Ascending aorta (tissue), 2 donors: ENCODE data around the gene LPAR1. TPM values are rescaled to one million over a fixed set of nuclear protein-coding genes. Genes with fewer than 3 reads are reported as not detected.

Experiments used
- DNase-seq, 2 donors: peaks; one replicate each; pipeline ENCODE4 v3.0.0-alpha.2; 2019; ENCODE audit warnings: low spot score in 2 of 2
- H3K27ac ChIP-seq, 2 donors: fragments of 200-600 bp; sonication (generic); one replicate each; pipeline ENCODE4 v1.5.1; 2016 to 2017; ENCODE audit warnings: mild to moderate bottlenecking in 1 of 2
- H3K27me3 ChIP-seq: fragments of 200-600 bp; sonication (generic); one replicate; pipeline ENCODE4 v1.5.1; 2017
- H3K36me3 ChIP-seq, 2 donors: fragments of 200-600 bp; sonication (generic); one replicate each; pipeline ENCODE4 v1.5.1; 2016
- H3K4me1 ChIP-seq, 2 donors: fragments of 200-600 bp; sonication (generic); one replicate each; pipeline ENCODE4 v1.5.1; 2016 to 2017; ENCODE audit warnings: mild to moderate bottlenecking in 1 of 2
- H3K4me3 ChIP-seq, 2 donors: fragments of 200-600 bp; sonication (generic); one replicate each; pipeline ENCODE4 v1.5.1; 2016 to 2017; ENCODE audit warnings: mild to moderate bottlenecking in 1 of 2
- H3K9me3 ChIP-seq, 2 donors: fragments of 200-600 bp; sonication (generic); one replicate each; pipeline ENCODE4 v1.5.1; 2016
- CTCF ChIP-seq, 3 experiments: fragments of 200-600 bp in 2 of 3; fragments of 450-650 bp in 1 of 3; sonication (generic) in 2 of 3; IDR thresholded peaks; one replicate each; pipeline ENCODE4 v1.5.1; 2016 to 2019; ENCODE audit warnings: antibody characterized with exemption in 3 of 3, mild to moderate bottlenecking in 1 of 3, moderate library complexity in 1 of 3
- intact Hi-C: fragments of 100-400 bp; cut with DNase I; formaldehyde crosslinking; loops from one replicate; pipeline ENCODE4 v1.15.1; 2023
- total RNA-seq: library from RNA; depleted of rRNA; stranded (reverse); fragments of >200 nt; gene quantifications from one replicate; pipeline ENCODE4 v1.1.0, GENCODE V29; 2016

Gene LPAR1
- total RNA-seq, 1 donor from 2014 or later, result 35.4 TPM

GRCh38 chr9:110977259-110977709 lies 61.0 kb downstream of the LPAR1 start:
- TF ChIP-seq CTCF (IDR thresholded peaks at IDR 0.05), result no peak
- H3K4me3 ChIP-seq, result no peak overlapping the region
- H3K4me1 ChIP-seq, result peaks cover 0 to 14% of the 10 kb centered on the region in 2 donors
- peak in 1 of 2 donors; percentile 63 for DNase-seq
- intact Hi-C loops, result no loop called here
- no peaks in the 10 kb centered on the region for H3K36me3 ChIP-seq
- H3K27me3 ChIP-seq, result no peaks in the 10 kb centered on the region
- H3K9me3 ChIP-seq, result no peaks in the 10 kb centered on the region
- peak overlapping the region in 1 of 2 donors; percentile 5 for H3K27ac ChIP-seq

DNA sequence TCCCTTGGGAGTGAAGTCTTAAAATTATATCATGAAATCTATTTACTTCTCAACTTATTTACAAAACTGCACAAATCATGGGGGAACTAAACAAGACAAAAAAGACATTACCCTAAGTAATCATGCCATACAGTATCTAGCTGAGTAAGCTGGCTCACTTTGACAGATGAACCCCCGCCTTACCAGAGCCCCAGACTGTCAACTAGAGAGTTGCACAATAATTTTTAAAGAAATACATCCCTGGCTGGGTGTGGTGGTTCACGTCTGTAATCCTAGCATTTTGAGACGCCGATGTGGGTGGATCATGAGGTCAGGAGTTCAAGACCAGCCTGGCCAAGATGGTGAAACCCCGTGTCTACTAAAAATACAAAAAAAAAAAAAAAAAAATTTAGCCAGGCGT lies 62.3 kb downstream of the LPAR1 start:
- Histone ChIP-seq H3K36me3 (peaks cover 7 to 10% of the 10 kb centered on the region in 2 donors), H3K4me3 (no peak overlapping the region), H3K4me1 (peaks cover 0 to 14% of the 10 kb centered on the region in 2 donors), H3K27ac (no peak overlapping the region), H3K9me3 (no peaks in the 10 kb centered on the region), H3K27me3 (no peaks in the 10 kb centered on the region)
- DNase-seq, result no peak
- intact Hi-C loops, result no loop called here
- no peak for TF ChIP-seq CTCF (IDR thresholded peaks at IDR 0.05)

- no peak for TF ChIP-seq CTCF (IDR thresholded peaks at IDR 0.05)
- H3K36me3 ChIP-seq, result peaks cover 14 to 16% of the 10 kb centered on the region in 2 donors
- H3K4me1 ChIP-seq, result peaks cover 0 to 14% of the 10 kb centered on the region in 2 donors
- H3K9me3 ChIP-seq, result no peaks in the 10 kb centered on the region
- H3K4me3 ChIP-seq, result no peak overlapping the region
- no peak overlapping the region for H3K27ac ChIP-seq
- no peaks in the 10 kb centered on the region for H3K27me3 ChIP-seq
- DNase-seq, result no peak
- intact Hi-C loops, result no loop called here
Observed at GRCh38 chr9:110975278-110975677, 63.0 kb downstream of the LPAR1 start.

- Histone ChIP-seq H3K4me1 (peaks cover 0 to 8% of the 10 kb centered on the region in 2 donors), H3K27ac (no peak overlapping the region), H3K9me3 (no peaks in the 10 kb centered on the region), H3K4me3 (no peak overlapping the region), H3K36me3 (peaks cover 19 to 29% of the 10 kb centered on the region in 2 donors), H3K27me3 (no peaks in the 10 kb centered on the region)
- TF ChIP-seq CTCF (IDR thresholded peaks at IDR 0.05), result no peak
- no peak for DNase-seq
- intact Hi-C loops, result loop anchor here (5.0 kb wide), 1 partner anchor 46 kb away; no protein-coding TSS in a partner anchor
Observed at GRCh38 chr9:110971705-110972104, 66.6 kb downstream of the LPAR1 start.

DNA sequence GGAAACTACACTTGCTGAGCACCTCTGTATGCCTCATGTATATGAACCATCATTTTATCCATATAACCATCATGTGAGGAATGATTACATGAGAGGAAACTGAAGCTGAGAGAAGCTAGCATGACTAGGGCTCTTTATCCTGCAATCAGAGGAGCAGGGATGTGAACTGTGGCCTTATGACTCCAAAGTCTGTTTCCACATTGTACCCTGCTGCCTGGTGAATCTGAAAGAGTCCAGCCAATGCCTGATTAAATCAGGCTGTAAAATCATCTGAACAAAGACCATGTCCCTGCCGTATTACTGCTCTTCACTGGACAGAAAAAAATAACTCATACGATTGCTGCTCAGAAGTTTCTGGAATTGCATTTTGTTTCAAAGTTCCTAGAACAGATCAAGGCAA lies 67.0 kb downstream of the LPAR1 start:
- TF ChIP-seq CTCF (IDR thresholded peaks at IDR 0.05), result no peak
- peaks cover 0 to 4% of the 10 kb centered on the region in 2 donors for H3K4me1 ChIP-seq
- H3K9me3 ChIP-seq, result no peaks in the 10 kb centered on the region
- no peaks in the 10 kb centered on the region for H3K27me3 ChIP-seq
- H3K27ac ChIP-seq, result no peak overlapping the region
- intact Hi-C loops, result loop anchor here (5.0 kb wide), 1 partner anchor 46 kb away; no protein-coding TSS in a partner anchor
- no peak for DNase-seq
- peaks cover 19 to 29% of the 10 kb centered on the region in 2 donors for H3K36me3 ChIP-seq
- no peak overlapping the region for H3K4me3 ChIP-seq
